Common myeloid progenitor, CD34-positive (primary cell): Measurements from ENCODE around the gene DKK3.
"Not testable (repeated sequence)": the region's sequence is repeated elsewhere in the genome, so short reads cannot be mapped to it uniquely, and the experiment has no call there.

Experiments used
- CTCF ChIA-PET: fragments of 350-600 bp; sonication (Branson Sonifier 250); formaldehyde crosslinking; loops from one replicate; lab custom pipeline; 2021; ENCODE audit warnings: antibody characterized with exemption; lab: Charles Lee
- POLR2A ChIA-PET: fragments of 350-600 bp; sonication (Branson Sonifier 250); formaldehyde crosslinking; loops from one replicate; lab custom pipeline; 2021; ENCODE audit warnings: antibody characterized with exemption; lab: Charles Lee
- DNase-seq, 3 donors: peaks; one replicate each; pipeline versions ENCODE4 v3.0.0 to v3.0.0-alpha.2; 2013
- H3K27ac ChIP-seq, 2 experiments: 1 replicate in 1 of 2; 2 replicates in 1 of 2; pipeline ENCODE4 v1.7.0; 2013; ENCODE audit warnings: inconsistent platforms in 2 of 2, low read length in 2 of 2, mild to moderate bottlenecking in 2 of 2, low read depth in 1 of 2, moderate library complexity in 1 of 2; ENCODE audit not compliant: severe bottlenecking in 2 of 2, insufficient read depth in 1 of 2, poor library complexity in 1 of 2
- H3K27me3 ChIP-seq, 5 experiments: replicated peaks in 2 of 5; 1 replicate in 3 of 5; 2 replicates in 2 of 5; pipeline versions ENCODE4 v1.6.1 to v1.7.0; 2013; ENCODE audit warnings: low read length in 4 of 5, mild to moderate bottlenecking in 2 of 5, moderate library complexity in 2 of 5, inconsistent platforms in 1 of 5; ENCODE audit not compliant: insufficient read depth in 5 of 5, control insufficient read depth in 4 of 5
- H3K36me3 ChIP-seq, 4 experiments: 1 replicate in 2 of 4; 2 replicates in 2 of 4; pipeline versions ENCODE4 v1.6.1 to v1.7.0; 2013; ENCODE audit warnings: low read length in 3 of 4, control low read depth in 1 of 4, mild to moderate bottlenecking in 1 of 4; ENCODE audit not compliant: control insufficient read depth in 4 of 4, insufficient read depth in 4 of 4
- H3K4me1 ChIP-seq, 4 experiments: 1 replicate in 3 of 4; 2 replicates in 1 of 4; pipeline versions ENCODE4 v1.6.1 to v1.7.1; 2013; ENCODE audit warnings: low read length in 3 of 4, mild to moderate bottlenecking in 3 of 4, control low read depth in 1 of 4, inconsistent platforms in 1 of 4, moderate library complexity in 1 of 4; ENCODE audit not compliant: control insufficient read depth in 4 of 4, insufficient read depth in 4 of 4; ENCODE audit errors: control extremely low read depth in 1 of 4
- H3K4me3 ChIP-seq, 7 experiments: 1 replicate in 4 of 7; 2 replicates in 3 of 7; pipeline versions ENCODE4 v1.5.1 to v1.7.0; 2013; ENCODE audit warnings: mild to moderate bottlenecking in 7 of 7, low read length in 6 of 7, moderate library complexity in 6 of 7, inconsistent platforms in 2 of 7, low read depth in 2 of 7, control low read depth in 1 of 7; ENCODE audit not compliant: insufficient read depth in 4 of 7, control insufficient read depth in 1 of 7; ENCODE audit errors: extremely low read depth in 1 of 7
- H3K9me3 ChIP-seq, 5 experiments: 1 replicate in 4 of 5; 2 replicates in 1 of 5; pipeline versions ENCODE4 v1.6.1 to v1.7.1; 2013; ENCODE audit warnings: low read length in 4 of 5, mild to moderate bottlenecking in 2 of 5, inconsistent platforms in 1 of 5, low read depth in 1 of 5, moderate library complexity in 1 of 5; ENCODE audit not compliant: control insufficient read depth in 4 of 5, insufficient read depth in 2 of 5; ENCODE audit errors: control extremely low read depth in 1 of 5
- WGBS: methylation state at CpG from one replicate; pipeline ENCODE4 v1.1.5; 2013; ENCODE audit not compliant: insufficient coverage; 5-methylcytosine and 5-hydroxymethylcytosine counted together

DKK3 gene

DNA sequence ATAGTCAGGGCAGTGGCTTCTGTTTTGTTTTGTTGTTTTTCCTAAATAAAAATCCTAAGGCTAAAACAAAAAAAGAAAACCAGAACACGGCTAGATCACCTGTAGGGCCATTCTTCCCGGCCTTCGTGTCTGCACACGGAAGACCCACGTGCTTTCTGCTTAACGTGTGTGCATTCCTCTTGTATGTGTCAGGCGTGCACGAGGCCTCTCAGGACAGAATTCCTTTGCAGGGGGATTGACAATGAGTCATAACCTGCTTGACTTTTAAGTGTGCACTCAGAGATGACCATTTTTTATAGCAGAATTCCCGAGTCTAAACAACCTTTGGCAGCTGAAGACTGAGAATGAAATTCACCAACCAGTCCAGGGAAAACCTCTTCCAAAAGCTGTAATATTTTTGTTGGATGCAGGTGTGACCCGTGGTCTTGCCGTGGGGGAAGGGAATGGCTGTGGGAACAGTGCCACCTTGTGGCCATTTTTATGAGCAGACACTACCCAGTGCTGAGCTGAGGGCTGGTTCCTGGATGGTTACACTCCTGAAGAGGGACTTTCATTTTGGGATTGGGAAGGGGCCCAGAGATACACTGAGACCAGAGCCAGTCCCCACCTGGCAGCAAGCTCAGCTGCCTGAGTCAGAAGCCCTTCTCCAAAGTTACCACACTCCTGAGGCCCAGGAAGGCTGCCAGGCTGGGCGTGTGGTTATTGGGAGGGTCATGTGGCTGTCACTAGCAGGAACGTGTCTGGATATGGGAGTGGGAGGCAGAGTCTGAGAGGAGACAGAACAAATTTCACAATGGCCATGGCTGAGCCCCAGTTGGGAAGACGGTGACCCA, 35.7 kb upstream of the DKK3 start:
- Histone ChIP-seq H3K4me3 (no peak overlapping the region), H3K27ac (no peak overlapping the region), H3K27me3 (no peaks in the 10 kb centered on the region), H3K4me1 (peaks cover 0 to 8% (median 3%) of the 10 kb centered on the region in 4 experiments), H3K9me3 (no peaks in the 10 kb centered on the region), H3K36me3 (no peaks in the 10 kb centered on the region)
- WGBS = 46% methylated on average over 13 of the region's 14 CpGs
- ChIA-PET POLR2A (no interaction called here), CTCF (interaction anchor here (1.0 to 16.9 kb wide), 24 partner anchors 9 to 250 kb away, joined by 3 to 422 read pairs (median 3); no protein-coding TSS in a partner anchor)
- peak; percentile 48 to 62 (median 50) for DNase-seq

DNA sequence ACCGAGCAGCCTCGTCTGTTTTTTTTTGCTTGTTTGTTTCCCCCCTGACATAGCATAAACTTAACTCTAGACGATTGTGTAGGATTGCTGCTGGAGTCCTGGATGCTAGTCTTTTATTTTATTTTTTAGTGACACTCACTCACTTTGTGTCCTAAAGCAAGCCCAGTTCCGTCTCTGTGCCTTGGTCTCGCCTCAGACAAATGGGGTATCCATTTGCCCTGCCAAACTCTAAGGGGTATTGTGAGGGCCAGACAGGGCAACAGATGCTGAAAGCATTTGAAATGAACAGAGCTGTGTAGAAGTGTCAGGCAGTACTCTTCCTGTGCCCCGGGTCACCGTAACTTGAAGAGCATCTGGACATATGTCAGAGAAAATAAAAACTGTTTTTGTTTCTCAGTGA, 34.8 kb upstream of the DKK3 start:
- Histone ChIP-seq H3K4me1 (peaks cover 0 to 8% (median 3%) of the 10 kb centered on the region in 4 experiments), H3K36me3 (no peaks in the 10 kb centered on the region), H3K9me3 (no peaks in the 10 kb centered on the region), H3K4me3 (no peak overlapping the region), H3K27me3 (no peaks in the 10 kb centered on the region), H3K27ac (no peak overlapping the region)
- ChIA-PET CTCF (interaction anchor here (1.3 to 16.9 kb wide), 2 partner anchors 227 to 242 kb away, joined by 3 to 422 read pairs; no protein-coding TSS in a partner anchor), POLR2A (no interaction called here)
- DNase-seq = no peak
- 97% methylated on average over 6 of the region's 7 CpGs for WGBS

GRCh38 chr11:12042215-12042676, 33.8 kb upstream of the DKK3 start:
- DNase-seq = peak in 2 of 3 donors; percentile 53 to 55
- H3K27me3 ChIP-seq = no peaks in the 10 kb centered on the region
- H3K9me3 ChIP-seq = peaks cover 0 to 2% (median 0%) of the 10 kb centered on the region in 5 experiments
- CTCF ChIA-PET = interaction anchor here (0.8 to 16.9 kb wide), 5 partner anchors 9 to 243 kb away, joined by 3 to 422 read pairs (median 4); no protein-coding TSS in a partner anchor
- peaks cover 0 to 6% (median 3%) of the 10 kb centered on the region in 4 experiments for H3K4me1 ChIP-seq
- POLR2A ChIA-PET = no interaction called here
- no peak overlapping the region for H3K27ac ChIP-seq
- no peaks in the 10 kb centered on the region for H3K36me3 ChIP-seq
- H3K4me3 ChIP-seq = no peak overlapping the region
- 61% methylated on average over 7 of the region's 7 CpGs for WGBS

DNA sequence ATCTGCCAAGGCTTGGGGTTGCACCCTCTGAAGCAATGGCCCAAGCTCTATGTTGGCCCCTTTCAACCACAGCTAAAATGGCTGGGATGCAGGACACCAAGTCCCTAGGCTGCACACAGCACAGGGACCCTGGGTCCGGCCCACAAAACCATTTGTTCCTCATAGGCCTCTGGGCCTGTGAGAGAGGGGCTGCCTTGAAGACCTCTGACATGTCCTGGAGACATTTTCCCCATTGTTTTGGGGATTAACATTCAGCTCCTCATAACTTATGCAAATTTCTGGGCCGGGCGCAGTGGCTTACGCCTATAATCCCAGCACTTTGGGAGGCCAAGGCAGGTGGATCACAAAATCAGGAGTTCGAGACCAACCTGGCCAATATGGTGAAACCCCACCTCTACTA, 32.3 kb upstream of the DKK3 start:
- H3K4me1 ChIP-seq, DNase-seq, H3K27me3 ChIP-seq, POLR2A ChIA-PET, H3K27ac ChIP-seq, H3K4me3 ChIP-seq, H3K36me3 ChIP-seq, H3K9me3 ChIP-seq: not testable (repeated sequence)
- CTCF ChIA-PET = interaction anchor here (16.9 kb wide), 1 partner anchor 244 kb away, joined by 422 read pairs; no protein-coding TSS in a partner anchor
- 98% methylated on average over 5 of the region's 5 CpGs for WGBS

- CTCF ChIA-PET = interaction anchor here (1.4 kb wide), 1 partner anchor 11 kb away, joined by 3 read pairs; no protein-coding TSS in a partner anchor
- DNase-seq = no peak
- POLR2A ChIA-PET = no interaction called here
- peaks cover 0 to 1% (median 0%) of the 10 kb centered on the region in 5 experiments for H3K9me3 ChIP-seq
- no peak overlapping the region for H3K4me3 ChIP-seq
- WGBS = no CpG with 5 or more reads among the region's 2 CpGs
- H3K27me3 ChIP-seq = no peaks in the 10 kb centered on the region
- no peaks in the 10 kb centered on the region for H3K36me3 ChIP-seq
- no peaks in the 10 kb centered on the region for H3K4me1 ChIP-seq
- H3K27ac ChIP-seq = no peak overlapping the region
Observed at GRCh38 chr11:12032968-12033367, 24.5 kb upstream of the DKK3 start.

DNA sequence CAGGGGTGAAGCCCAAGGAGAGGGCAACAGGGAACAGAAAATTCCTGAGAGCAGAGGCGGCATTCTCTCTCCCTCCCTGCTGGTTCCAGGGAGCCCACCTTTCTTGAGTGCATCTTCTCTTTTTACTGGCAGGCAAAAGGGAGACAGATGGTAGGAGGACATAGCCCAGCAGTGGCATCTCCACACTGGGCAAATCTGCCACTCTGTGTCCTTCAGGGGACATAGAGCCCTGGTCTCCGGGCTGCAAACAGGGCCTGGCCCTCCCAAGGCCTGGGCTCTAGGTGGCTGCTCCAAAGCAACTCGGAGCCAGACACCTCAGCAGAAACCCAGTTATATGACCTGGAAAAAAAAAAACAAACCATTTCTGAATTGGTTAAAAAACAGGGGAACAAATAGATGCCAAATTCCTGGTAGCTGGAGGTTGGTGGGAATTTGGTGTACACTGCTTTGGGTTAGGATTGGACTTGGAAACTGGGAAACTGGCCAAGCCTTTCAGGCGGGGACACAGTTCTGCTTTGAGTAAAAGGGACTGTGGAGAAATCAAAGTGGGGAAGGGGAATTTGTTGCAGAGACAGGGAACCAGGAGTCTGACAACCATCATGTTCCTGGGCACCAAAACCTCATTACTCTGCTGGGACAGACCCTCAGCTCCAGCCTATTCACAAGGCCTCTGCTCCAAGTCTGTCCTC, 23.6 kb upstream of the DKK3 start:
- POLR2A ChIA-PET = no interaction called here
- WGBS = 100% methylated on average over 3 of the region's 4 CpGs
- Histone ChIP-seq H3K27me3 (no peaks in the 10 kb centered on the region), H3K27ac (no peak overlapping the region), H3K4me3 (no peak overlapping the region), H3K9me3 (no peaks in the 10 kb centered on the region), H3K36me3 (no peaks in the 10 kb centered on the region), H3K4me1 (no peaks in the 10 kb centered on the region)
- CTCF ChIA-PET = no interaction called here
- DNase-seq = no peak
